GM12874 (cell line): ENCODE data around the gene SNAP47.

Source experiments
- CTCF ChIP-seq: IDR thresholded peaks from 2 replicates; pipeline ENCODE4 v1.5.1; 2011; ENCODE audit warnings: low read depth, mild to moderate bottlenecking, control low read depth, low read length, moderate library complexity; ENCODE audit not compliant: insufficient read depth

SNAP47 gene

GRCh38 chr1:227790034-227790400 is 54.8 kb downstream of the SNAP47 start:
- TF ChIP-seq CTCF = no peak

- TF ChIP-seq CTCF = no peak
Observed at GRCh38 chr1:227790868-227791267, 55.6 kb downstream of the SNAP47 start.

GRCh38 chr1:227791425-227792143 is 56.3 kb downstream of the SNAP47 start:
- TF ChIP-seq CTCF = no peak

GRCh38 chr1:227792216-227793078 is 57.2 kb downstream of the SNAP47 start:
- TF ChIP-seq CTCF = 0 out of 2 replicates have a peak, but pooled peaks have one; percentile 25

GRCh38 chr1:227793079-227793947 is 58.1 kb downstream of the SNAP47 start:
- TF ChIP-seq CTCF = no peak

GRCh38 chr1:227793948-227794816 is 58.9 kb downstream of the SNAP47 start:
- TF ChIP-seq CTCF = no peak
